ENCODE measurements around the gene XKR3. TPM values are rescaled to one million over a fixed set of nuclear protein-coding genes. Genes with fewer than 3 reads are reported as not detected.
"Not testable (repeated sequence)": the region's sequence is repeated elsewhere in the genome, so short reads cannot be mapped to it uniquely, and the experiment has no call there.

The XKR3 gene
- polyA plus RNA-seq, 5 donors: not detected

DNA sequence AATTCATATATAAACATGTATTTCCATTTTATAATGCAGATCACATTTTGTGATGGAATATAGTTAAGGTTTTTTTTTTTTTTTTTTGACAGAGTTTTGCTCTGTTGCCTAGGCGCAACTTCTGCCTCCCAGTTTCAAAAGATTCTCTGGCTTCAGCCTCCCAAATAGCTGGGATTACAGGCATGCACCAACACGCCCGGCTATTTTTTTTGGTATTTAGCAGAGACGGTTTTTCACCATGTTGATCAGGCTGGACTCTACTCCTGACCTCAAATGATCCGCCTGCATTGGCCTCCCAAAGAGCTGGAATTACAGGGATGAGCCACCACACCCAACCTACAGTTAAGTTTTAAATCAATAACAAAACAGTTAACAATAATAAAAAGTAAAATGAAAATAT is 18.8 kb downstream of the XKR3 start:
- no peak for DNase-seq

- no peak for DNase-seq
Measured at GRCh38 chr22:16804882-16805281, 20.3 kb downstream of the XKR3 start.

DNA sequence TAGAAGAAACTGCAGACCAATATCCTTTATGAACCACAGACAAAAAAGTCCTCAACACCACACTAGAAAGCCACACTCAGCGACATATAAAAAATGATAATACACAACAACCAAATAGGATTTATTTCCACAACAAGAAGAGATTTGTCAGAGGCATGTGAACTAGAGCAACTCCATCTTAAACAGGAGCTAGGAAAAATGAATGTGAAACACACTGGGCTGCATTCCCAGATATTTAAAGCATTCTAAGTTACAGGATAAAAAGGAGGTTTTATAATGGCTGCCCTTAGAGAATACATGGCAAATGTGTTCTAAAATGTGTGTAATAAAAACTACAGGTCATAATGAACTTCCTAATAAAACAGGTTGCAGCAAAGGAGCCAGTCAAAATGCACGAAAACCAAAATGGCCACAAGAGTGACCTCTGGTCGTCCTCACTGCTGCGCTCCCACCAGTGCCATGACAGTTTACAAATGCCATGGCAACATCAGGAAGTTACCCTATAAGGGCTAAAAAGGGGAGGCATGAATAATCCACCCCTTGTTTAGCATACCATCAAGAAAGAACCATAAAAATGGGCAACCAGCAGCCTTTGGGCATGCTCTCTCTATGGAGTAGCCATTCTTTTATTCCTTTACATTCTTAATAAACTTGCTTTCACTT is 21.8 kb downstream of the XKR3 start:
- no peak for DNase-seq

DNA sequence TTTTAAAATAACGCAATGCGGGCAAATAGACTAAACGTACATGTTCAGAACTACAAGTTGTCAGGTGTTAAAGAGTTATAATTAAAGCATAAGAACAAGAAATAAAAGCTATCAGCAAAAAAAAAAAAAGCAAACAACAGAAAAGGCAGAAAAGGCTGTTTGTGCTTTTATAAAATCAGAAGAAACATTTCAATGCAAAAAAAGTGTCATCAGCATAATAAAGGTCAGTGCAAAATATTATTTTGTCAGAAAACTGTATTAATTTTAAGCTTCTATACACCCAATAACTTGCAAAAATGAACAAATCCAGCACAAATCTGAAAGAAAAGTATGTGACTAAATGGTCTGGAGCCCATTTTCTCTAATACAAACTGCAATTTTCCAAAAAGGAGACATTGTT is 23.6 kb downstream of the XKR3 start:
- no peak for DNase-seq

DNA sequence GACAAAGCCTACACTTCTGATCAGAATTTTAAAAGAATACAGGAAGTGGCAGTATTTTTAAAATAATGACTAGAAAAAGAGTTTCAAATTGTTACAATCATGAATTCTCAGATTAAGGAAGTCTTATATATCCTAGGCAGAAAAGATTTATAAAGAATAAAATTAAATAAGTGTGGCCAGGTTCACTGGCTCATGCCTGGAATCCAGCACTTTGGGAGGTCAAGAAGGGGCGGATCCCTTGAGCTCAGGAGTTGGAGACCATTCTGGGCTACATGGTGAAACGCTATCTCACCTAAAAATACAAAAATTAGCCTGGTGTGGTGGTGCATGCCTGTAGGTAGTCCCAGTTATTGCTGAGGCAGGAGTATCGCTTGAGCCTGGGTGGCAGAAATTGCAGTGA is 24.1 kb downstream of the XKR3 start:
- DNase-seq: no peak

DNA sequence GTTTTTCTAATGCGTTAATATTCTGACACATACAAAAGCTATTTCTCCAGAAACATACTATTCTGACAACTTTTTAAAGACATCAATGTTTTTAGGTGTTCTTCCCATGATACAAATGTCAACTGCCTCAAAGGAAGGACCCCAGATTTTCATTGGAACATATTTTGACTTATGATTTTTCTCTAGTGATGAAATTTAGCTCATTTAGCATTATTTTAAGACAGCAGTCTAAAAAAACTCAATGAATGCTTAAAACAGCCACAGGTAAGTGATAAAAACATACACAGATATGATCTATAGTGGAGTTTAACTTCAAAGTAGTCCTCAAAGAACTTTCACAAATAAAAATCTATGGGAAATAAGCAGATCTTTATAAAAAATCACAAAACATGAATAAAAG is 24.9 kb downstream of the XKR3 start:
- DNase-seq: no peak

GRCh38 chr22:16795504-16795903 is 29.7 kb downstream of the XKR3 start:
- not testable (repeated sequence) for DNase-seq

DNA sequence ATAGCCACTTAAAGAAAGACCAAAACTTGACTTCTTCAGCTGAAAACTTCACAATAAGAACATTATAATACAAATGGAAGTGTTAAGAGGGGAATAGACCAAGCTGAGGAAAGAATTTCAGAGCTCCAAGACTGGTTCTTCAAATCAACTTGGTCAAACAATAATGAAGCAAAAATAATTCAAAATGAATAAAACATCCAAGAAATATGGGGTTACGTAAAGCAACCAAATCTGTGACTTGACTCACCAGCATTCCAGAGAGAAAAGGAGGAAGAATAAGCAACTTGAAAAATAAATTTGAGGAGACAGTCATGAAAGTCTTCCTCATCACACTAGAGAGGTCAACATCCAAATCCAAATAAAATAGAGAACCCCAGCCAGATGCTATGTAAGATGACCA is 31.4 kb downstream of the XKR3 start:
- DNase-seq: no peak

DNA sequence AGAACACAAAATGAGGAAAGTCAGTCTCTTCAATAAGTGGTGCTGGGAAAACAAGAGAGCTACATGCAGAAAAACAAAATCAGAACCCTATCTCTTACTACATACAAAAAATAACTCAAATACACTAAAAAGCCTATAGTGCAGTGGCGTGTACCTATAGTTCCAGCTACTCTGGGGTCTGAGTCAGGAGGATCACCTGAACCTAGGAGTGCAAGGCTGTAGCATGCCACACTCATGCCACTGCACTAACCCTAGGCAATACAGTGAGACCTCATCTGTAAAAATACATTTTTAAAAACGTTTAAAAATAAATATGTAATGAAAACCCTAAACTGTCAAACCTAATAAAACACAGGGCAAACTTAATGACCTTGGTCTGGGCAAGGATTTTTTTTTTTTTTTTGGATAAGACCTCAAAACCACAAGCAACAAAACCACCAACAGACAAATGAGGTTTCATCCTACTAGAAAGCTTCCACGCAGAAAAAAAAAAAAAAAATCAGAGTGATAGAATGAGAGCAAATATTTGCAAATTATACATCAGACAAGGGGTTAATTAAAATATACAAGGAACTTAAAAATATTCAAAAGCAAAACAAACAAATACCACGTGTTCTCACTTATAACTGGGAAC is 35.2 kb downstream of the XKR3 start:
- DNase-seq: no peak

DNA sequence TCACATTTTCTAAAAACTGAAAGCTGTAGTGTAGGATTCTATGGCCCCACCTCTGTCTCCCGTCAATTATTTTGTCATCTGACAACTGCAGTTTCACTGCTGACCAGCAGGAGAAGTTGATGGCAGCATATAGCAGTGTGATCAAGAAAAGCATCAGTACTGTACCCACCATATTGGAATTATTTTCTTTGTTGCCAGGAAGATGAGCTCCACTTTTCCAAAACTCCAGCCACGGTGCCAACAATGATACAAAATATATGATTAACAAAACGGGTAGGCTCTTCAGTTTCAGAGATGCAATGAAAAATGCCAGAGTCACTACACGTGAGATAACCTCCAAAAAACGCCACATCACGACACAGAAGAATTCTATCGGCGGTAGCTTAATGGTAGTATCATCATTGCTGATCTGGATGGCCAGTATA is 41.3 kb downstream of the XKR3 start:
- DNase-seq: no peak

DNA sequence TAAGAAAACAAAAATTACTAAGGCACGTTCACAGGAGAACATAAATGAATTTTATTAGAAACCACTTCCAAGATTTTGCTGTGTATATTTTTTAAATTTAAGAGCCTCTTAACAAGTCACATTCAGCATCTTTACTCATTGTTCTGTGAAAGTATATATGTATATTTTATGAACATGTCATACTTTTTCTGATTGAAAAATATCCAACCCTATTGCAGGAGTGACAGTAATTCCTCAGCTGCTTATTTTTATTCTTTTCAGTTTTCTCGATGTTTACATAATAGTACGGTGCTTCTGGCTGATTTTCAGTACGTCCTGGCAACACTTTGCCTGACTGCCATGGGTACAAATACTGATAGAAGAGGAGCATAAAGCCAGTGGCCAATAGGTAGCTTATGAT is 41.8 kb downstream of the XKR3 start:
- no peak for DNase-seq

- no peak for DNase-seq
Measured at GRCh38 chr22:16781764-16782329, 43.4 kb downstream of the XKR3 start.

DNA sequence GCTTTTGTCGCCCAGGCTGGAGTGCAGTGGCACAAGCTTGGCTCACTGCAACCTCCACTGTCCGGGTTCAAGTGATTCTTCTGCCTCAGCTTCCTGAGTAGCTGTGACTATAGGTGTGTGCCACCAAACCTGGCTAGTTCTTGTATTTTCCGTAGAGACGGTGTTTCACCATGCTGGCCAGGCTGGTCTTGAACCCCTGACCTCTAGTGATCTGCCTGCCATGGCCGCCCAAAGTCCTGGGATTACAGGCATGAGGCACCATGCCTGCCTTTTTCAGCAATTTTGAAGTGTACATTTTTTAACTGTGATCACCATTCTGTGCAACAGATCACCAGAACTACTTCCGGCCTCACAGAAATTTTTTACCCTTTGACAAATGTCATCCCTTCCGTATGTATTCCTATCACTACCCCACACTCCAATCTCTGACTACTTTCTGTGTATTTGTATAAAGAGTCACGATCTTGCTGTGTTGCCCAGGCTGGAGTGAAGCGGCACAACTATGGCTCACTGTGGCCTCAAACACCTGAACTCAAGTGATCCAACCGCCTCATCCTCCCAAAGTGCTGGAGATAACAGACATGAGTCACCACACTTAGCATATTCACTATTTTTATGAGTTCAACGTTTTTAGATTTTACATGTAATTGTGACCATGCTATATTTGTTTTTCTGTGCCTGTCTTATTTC is 44.0 kb downstream of the XKR3 start:
- DNase-seq: no peak

GRCh38 chr22:16777284-16777924 is 47.8 kb downstream of the XKR3 start:
- no peak for DNase-seq

DNA sequence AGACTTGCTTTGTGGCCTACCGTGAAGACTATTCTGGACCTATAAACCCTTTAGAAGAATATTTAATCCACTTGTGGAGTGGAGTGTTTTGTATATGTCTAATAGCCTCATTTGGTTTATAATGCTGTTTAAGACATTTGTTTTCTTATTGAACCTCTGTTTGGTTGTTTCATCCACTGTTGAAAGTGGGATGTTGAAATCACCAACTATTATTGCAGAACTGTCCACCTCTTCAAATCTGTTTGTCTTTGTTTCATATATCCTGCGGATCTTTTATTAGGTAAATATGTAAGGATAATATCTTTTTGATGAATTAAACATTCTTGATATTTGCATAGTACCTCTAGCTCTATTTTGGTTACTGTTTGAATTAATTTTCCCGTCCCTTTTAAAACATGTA is 49.1 kb downstream of the XKR3 start:
- no peak for DNase-seq

GRCh38 chr22:16774911-16775500 is 50.2 kb downstream of the XKR3 start:
- no peak for DNase-seq

DNA sequence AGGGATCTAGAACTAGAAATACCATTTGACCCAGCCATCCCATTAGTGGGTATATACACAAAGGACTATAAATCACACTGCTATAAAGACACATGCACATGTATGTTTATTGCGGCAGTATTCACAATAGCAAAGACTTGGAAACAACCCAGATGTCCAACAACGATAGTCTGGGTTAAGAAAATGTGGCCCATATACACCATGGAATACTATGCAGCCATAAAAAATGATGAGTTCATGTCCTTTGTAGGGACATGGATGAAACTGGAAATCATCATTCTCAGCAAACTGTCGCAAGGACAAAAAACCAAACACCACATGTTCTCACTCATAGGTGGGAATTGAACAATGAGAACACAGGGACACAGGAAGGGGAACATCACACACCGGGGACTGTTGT is 53.6 kb downstream of the XKR3 start:
- not testable (repeated sequence) for DNase-seq

DNA sequence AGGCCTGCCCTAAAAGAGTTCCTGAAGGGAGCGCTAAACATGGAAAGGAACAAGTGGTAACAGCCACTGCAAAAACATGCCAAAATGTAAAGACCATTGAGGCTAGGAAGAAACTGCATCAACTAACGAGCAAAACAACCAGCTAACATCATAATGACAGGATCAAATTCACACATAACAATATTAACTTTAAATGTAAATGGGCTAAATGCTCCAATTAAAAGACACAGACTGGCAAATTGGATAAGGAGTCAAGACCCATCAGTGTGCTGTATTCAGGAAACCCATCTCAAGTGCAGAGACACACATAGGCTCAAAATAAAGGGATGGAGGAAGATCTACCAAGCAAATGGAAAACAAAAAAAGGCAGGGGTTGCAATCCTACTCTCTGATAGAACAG is 57.3 kb downstream of the XKR3 start:
- DNase-seq: not testable (repeated sequence)

- DNase-seq: not testable (repeated sequence)
Measured at GRCh38 chr22:16762224-16762623, 63.0 kb downstream of the XKR3 start.

DNA sequence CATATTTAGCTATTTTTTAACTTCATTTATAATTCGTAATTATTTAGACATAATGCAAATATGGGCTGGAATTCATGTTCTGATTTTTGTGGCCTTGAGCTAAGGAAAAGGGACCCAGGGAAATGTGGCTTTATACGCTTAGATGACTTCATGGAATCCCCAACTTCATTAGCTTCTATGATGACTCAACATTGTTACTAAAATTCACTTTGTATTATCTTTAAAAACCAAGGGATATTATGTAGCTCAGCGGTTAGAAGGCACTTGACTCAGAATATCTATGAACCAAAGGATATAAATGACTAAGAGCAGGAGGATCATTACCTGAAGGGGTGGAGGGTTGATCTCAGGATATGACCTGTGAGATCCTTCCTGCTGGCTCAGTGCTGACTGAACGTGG is 64.8 kb downstream of the XKR3 start:
- not testable (repeated sequence) for DNase-seq

DNA sequence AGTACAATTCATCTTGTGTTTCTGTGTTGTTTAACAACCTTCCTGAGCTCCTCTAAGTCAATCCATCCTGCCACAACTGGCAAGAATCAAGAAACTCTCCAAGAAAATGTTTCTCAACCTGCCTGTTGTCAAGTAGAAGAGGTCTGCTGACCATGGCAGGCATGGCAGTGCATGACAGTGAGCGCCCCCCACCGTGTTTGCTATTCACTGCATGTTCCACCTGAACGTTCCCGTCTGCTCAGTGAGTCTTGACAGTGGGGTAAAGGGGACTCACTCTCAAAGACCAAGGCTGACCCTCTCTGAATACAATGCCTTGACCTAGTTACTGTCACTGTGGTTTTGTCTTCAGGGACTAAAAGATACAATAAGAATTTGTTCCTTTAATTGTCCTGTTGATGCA is 75.9 kb downstream of the XKR3 start:
- not testable (repeated sequence) for DNase-seq

Measured in right lung (tissue), 5 donors.